Nephron (organoid): ENCODE data around the gene FUZ.

ENCODE experiments used
- H3K27ac Mint-ChIP-seq, 3 experiments: 2 replicates each; pipeline ENCODE4 v1.8.0; 2020; ENCODE audit warnings: mixed read lengths in 3 of 3, mild to moderate bottlenecking in 2 of 3, moderate library complexity in 1 of 3
- H3K27me3 Mint-ChIP-seq: 2 replicates; pipeline ENCODE4 v1.8.0; 2021; ENCODE audit warnings: low read depth, mild to moderate bottlenecking, moderate library complexity, mixed read lengths
- H3K36me3 Mint-ChIP-seq: 2 replicates; pipeline ENCODE4 v1.8.0; 2020; ENCODE audit warnings: low read depth, mixed read lengths
- H3K4me1 Mint-ChIP-seq: 2 replicates; pipeline ENCODE4 v1.8.0; 2020; ENCODE audit warnings: mixed read lengths
- H3K4me3 Mint-ChIP-seq, 3 experiments: 2 replicates each; pipeline ENCODE4 v1.8.0; 2020; ENCODE audit warnings: mild to moderate bottlenecking in 3 of 3, mixed read lengths in 3 of 3, moderate library complexity in 2 of 3
- H3K9me3 Mint-ChIP-seq: 2 replicates; pipeline ENCODE4 v1.8.0; 2020; ENCODE audit warnings: mixed read lengths
- CTCF ChIP-seq, 3 experiments: fragments of 200-600 bp; sonication (generic); IDR thresholded peaks; one replicate each; pipeline ENCODE4 v1.5.0; 2021; ENCODE audit warnings: antibody characterized with exemption in 3 of 3; ENCODE audit not compliant: unreplicated experiment in 3 of 3

The FUZ gene

GRCh38 chr19:49767967-49768581, 45.0 kb downstream of the FUZ start:
- Mint-ChIP-seq H3K9me3 (no peaks in the 10 kb centered on the region), H3K27me3 (no peaks in the 10 kb centered on the region), H3K36me3 (peaks cover 14% of the 10 kb centered on the region), H3K4me3 (peak overlapping the region; percentile 92 to 94 (median 93)), H3K27ac (peak overlapping the region; percentile 37 to 79 (median 73)), H3K4me1 (peaks cover 44% of the 10 kb centered on the region)
- TF ChIP-seq CTCF (IDR thresholded peaks at IDR 0.05; ENCODE audit: unreplicated experiment in 3 of 3), result no peak

GRCh38 chr19:49767381-49767780, 45.7 kb downstream of the FUZ start:
- TF ChIP-seq CTCF (IDR thresholded peaks at IDR 0.05; ENCODE audit: unreplicated experiment in 3 of 3), result no peak
- peaks cover 14% of the 10 kb centered on the region for H3K36me3 Mint-ChIP-seq
- H3K4me3 Mint-ChIP-seq, result peak overlapping the region; percentile 92 to 94 (median 93)
- no peaks in the 10 kb centered on the region for H3K27me3 Mint-ChIP-seq
- no peaks in the 10 kb centered on the region for H3K9me3 Mint-ChIP-seq
- H3K4me1 Mint-ChIP-seq, result peaks cover 44% of the 10 kb centered on the region
- H3K27ac Mint-ChIP-seq, result peak overlapping the region; percentile 37 to 79 (median 63)

- Mint-ChIP-seq H3K9me3 (no peaks in the 10 kb centered on the region), H3K27ac (peak within 1 kb of the TSS; percentile 92 to 98 (median 98)), H3K4me1 (peaks cover 45% of the 10 kb centered on the region), H3K4me3 (peak within 1 kb of the TSS; percentile 92 to 94 (median 93)), H3K27me3 (no peaks in the 10 kb centered on the region), H3K36me3 (peaks cover 14% of the 10 kb centered on the region)
- no peak for TF ChIP-seq CTCF (IDR thresholded peaks at IDR 0.05; ENCODE audit: unreplicated experiment in 3 of 3)
Measured at GRCh38 chr19:49766930-49767299, 46.2 kb downstream of the FUZ start, which contains the start of gene AP2A1. AP2A1 (plus strand) TSS chr19:49767001; CDS start chr19:49767134, 133 bp downstream.

GRCh38 chr19:49766007-49766929, 46.8 kb downstream of the FUZ start:
- no peak for TF ChIP-seq CTCF (IDR thresholded peaks at IDR 0.05; ENCODE audit: unreplicated experiment in 3 of 3)
- Mint-ChIP-seq H3K9me3 (no peaks in the 10 kb centered on the region), H3K36me3 (peaks cover 10% of the 10 kb centered on the region), H3K27ac (peak overlapping the region; percentile 92 to 98 (median 98)), H3K4me1 (peaks cover 52% of the 10 kb centered on the region), H3K27me3 (no peaks in the 10 kb centered on the region), H3K4me3 (peak overlapping the region; percentile 79 to 87 (median 86))

GRCh38 chr19:49764341-49764740, 48.8 kb downstream of the FUZ start:
- Mint-ChIP-seq H3K36me3 (peaks cover 4% of the 10 kb centered on the region), H3K27me3 (no peaks in the 10 kb centered on the region)

More at GRCh38 chr19:49764341-49764740, 48.8 kb downstream of the FUZ start:
- Mint-ChIP-seq H3K4me3 (no peak overlapping the region), H3K9me3 (no peaks in the 10 kb centered on the region), H3K4me1 (peaks cover 46% of the 10 kb centered on the region), H3K27ac (peak overlapping the region; percentile 91 to 93 (median 92))
- no peak for TF ChIP-seq CTCF (IDR thresholded peaks at IDR 0.05; ENCODE audit: unreplicated experiment in 3 of 3)
